GM19468 (cell line): ENCODE data around the gene TBX15.

Experiments
- ATAC-seq: cut with Tn5 transposase; IDR thresholded peaks from one replicate; pipeline ENCODE4 v1.9.1; 2021; ENCODE audit warnings: mild to moderate bottlenecking, moderate library complexity, moderate number of reproducible peaks; ENCODE audit not compliant: unreplicated experiment; ENCODE audit errors: extremely low read depth

The TBX15 gene

GRCh38 chr1:118842452-118843201, 145.5 kb downstream of the TBX15 start:
- no peak for ATAC-seq

GRCh38 chr1:118841521-118841920, 146.6 kb downstream of the TBX15 start:
- no peak for ATAC-seq
